Lung (tissue), 12 donors: ENCODE results near the gene GPR55. TPM values are rescaled to one million over a fixed set of nuclear protein-coding genes. Genes with fewer than 3 reads are reported as not detected.
"Not testable (repeated sequence)": the region's sequence is repeated elsewhere in the genome, so short reads cannot be mapped to it uniquely, and the experiment has no call there.

Experiments
- ATAC-seq: fragments of 200-7000 bp; cut with Tn5 transposase; one replicate; pipeline ENCODE4 v1.9.1; 2020; ENCODE audit warnings: moderate number of reproducible peaks; ENCODE audit not compliant: insufficient read depth, low FRiP score
- DNase-seq, 3 donors: peaks; one replicate each; pipeline ENCODE4 v3.0.0-alpha.2; 2013 to 2017
- H3K27ac ChIP-seq, 2 donors: one replicate each; pipeline ENCODE4 v1.5.1; 2013; ENCODE audit warnings: mild to moderate bottlenecking in 2 of 2, moderate library complexity in 2 of 2, control low read depth in 1 of 2, inconsistent platforms in 1 of 2, low read depth in 1 of 2, low read length in 1 of 2
- H3K27me3 ChIP-seq, 3 donors: one replicate each; pipeline ENCODE4 v1.5.1; 2013; ENCODE audit warnings: low read length in 2 of 3; ENCODE audit not compliant: control insufficient read depth in 3 of 3, insufficient read depth in 3 of 3
- H3K36me3 ChIP-seq, 4 donors: one replicate each; pipeline ENCODE4 v1.5.1; 2013; ENCODE audit warnings: low read length in 4 of 4, mild to moderate bottlenecking in 1 of 4, moderate library complexity in 1 of 4; ENCODE audit not compliant: control insufficient read depth in 4 of 4, insufficient read depth in 4 of 4
- H3K4me1 ChIP-seq, 5 donors: one replicate each; pipeline ENCODE4 v1.5.1; 2013; ENCODE audit warnings: low read length in 5 of 5, mild to moderate bottlenecking in 2 of 5, moderate library complexity in 1 of 5; ENCODE audit not compliant: control insufficient read depth in 5 of 5, insufficient read depth in 5 of 5
- H3K4me3 ChIP-seq: one replicate; pipeline ENCODE4 v1.5.1; 2013; ENCODE audit warnings: mild to moderate bottlenecking, control low read depth, moderate library complexity
- H3K9ac ChIP-seq, 2 donors: one replicate each; pipeline ENCODE4 v1.5.1; 2013; ENCODE audit warnings: low read length in 2 of 2, control low read depth in 1 of 2; ENCODE audit not compliant: insufficient read depth in 1 of 2
- H3K9me3 ChIP-seq, 4 donors: one replicate each; pipeline ENCODE4 v1.5.1; 2013; ENCODE audit warnings: low read length in 3 of 4, mild to moderate bottlenecking in 1 of 4, moderate library complexity in 1 of 4; ENCODE audit not compliant: control insufficient read depth in 4 of 4, insufficient read depth in 3 of 4
- CTCF ChIP-seq: IDR thresholded peaks from 2 replicates; pipeline ENCODE4 v1.5.1; 2012; ENCODE audit warnings: mild to moderate bottlenecking; ENCODE audit errors: control extremely low read depth, extremely low read depth
- WGBS, 2 donors: extraction: QIAGEN DNeasy Blood & Tissue Kit; methylation state at CpG; one replicate each; pipeline ENCODE4 v1.1.7; 2013; 5-methylcytosine and 5-hydroxymethylcytosine counted together
- polyA plus RNA-seq, 2 donors: library from polyadenylated mRNA; stranded (reverse); fragments of 200-250 nt; gene quantifications; one replicate each; pipeline ENCODE4 v1.2.1, GENCODE V29; 2013
- total RNA-seq, 2 donors: library from RNA; depleted of rRNA in 1 of 2; stranded (reverse); fragments of >200 nt in 1 of 2; gene quantifications; one replicate each; pipeline ENCODE4 v1.2.1, GENCODE V29; 2014 to 2021
- donor health status: control.
- donor health status: control.
- donor health status: Bipolar disorder and iron deficiency.
- donor health status: healthy.
- donor health status: DM: yes; HTN: yes; CAD: no.

The GPR55 gene
- total and polyA plus RNA-seq, 4 donors = 0.18 to 0.58 (median 0.29) TPM

GRCh38 chr2:230938516-230939065 lies 13.5 kb upstream of the GPR55 start:
- TF ChIP-seq CTCF = no peak
- Histone ChIP-seq H3K27me3 (no peaks in the 10 kb centered on the region), H3K9ac (no peak overlapping the region), H3K4me1 (peaks cover 0 to 4% (median 0%) of the 10 kb centered on the region in 5 donors), H3K9me3 (peaks cover 0 to 3% (median 1%) of the 10 kb centered on the region in 4 donors), H3K27ac (no peak overlapping the region), H3K4me3 (no peak overlapping the region), H3K36me3 (no peaks in the 10 kb centered on the region)
- ATAC-seq (no peak), DNase-seq (no peak)
- 77 to 83% methylated on average over 12 of the region's 12 CpGs for WGBS, 2 donors

- WGBS, 2 donors = 75 to 81% methylated on average over 3 of the region's 3 CpGs
- no peak overlapping the region for H3K4me3 ChIP-seq
- no peaks in the 10 kb centered on the region for H3K27me3 ChIP-seq
- DNase-seq (no peak), ATAC-seq (no peak)
- no peaks in the 10 kb centered on the region for H3K36me3 ChIP-seq
- H3K9ac ChIP-seq = no peak overlapping the region
- TF ChIP-seq CTCF = no peak
- peaks cover 0 to 3% (median 0%) of the 10 kb centered on the region in 5 donors for H3K4me1 ChIP-seq
- peaks cover 0 to 3% (median 1%) of the 10 kb centered on the region in 4 donors for H3K9me3 ChIP-seq
- no peak overlapping the region for H3K27ac ChIP-seq
Measured at GRCh38 chr2:230938098-230938497, 13.1 kb upstream of the GPR55 start.

GRCh38 chr2:230937362-230937761 lies 12.3 kb upstream of the GPR55 start:
- Histone ChIP-seq H3K9me3 (peaks cover 0 to 3% (median 1%) of the 10 kb centered on the region in 4 donors), H3K4me1 (peaks cover 0 to 5% (median 0%) of the 10 kb centered on the region in 5 donors), H3K27me3 (no peaks in the 10 kb centered on the region), H3K9ac (no peak overlapping the region), H3K27ac (no peak overlapping the region), H3K4me3 (no peak overlapping the region), H3K36me3 (no peaks in the 10 kb centered on the region)
- no peak for TF ChIP-seq CTCF
- no peak for DNase-seq
- 88 to 91% methylated on average over 4 of the region's 4 CpGs for WGBS, 2 donors
- ATAC-seq = no peak

- WGBS, 2 donors = 87 to 95% methylated on average over 6 of the region's 6 CpGs
- H3K27me3 ChIP-seq, H3K4me1 ChIP-seq, DNase-seq, H3K36me3 ChIP-seq, H3K4me3 ChIP-seq, H3K9me3 ChIP-seq, H3K27ac ChIP-seq, H3K9ac ChIP-seq, ATAC-seq: not testable (repeated sequence)
Measured at GRCh38 chr2:230936243-230936642, 11.2 kb upstream of the GPR55 start.
